Mesenchymal stem cell (in vitro differentiated cells and primary cell): ENCODE measurements around the gene ZDHHC9.

Source experiments
- DNase-seq: peaks from one replicate; pipeline ENCODE4 v3.0.0-alpha.2; 2013
- H2AFZ ChIP-seq: one replicate; pipeline ENCODE4 v1.6.1; 2013; ENCODE audit warnings: low read depth, mild to moderate bottlenecking, control low read depth, inconsistent platforms, low read length, moderate library complexity
- H2AK5ac ChIP-seq: 2 replicates; pipeline ENCODE4 v1.6.1; 2013; ENCODE audit warnings: low read length, moderate library complexity, mild to moderate bottlenecking, inconsistent platforms; ENCODE audit not compliant: severe bottlenecking
- H2BK120ac ChIP-seq: one replicate; pipeline ENCODE4 v1.6.1; 2013; ENCODE audit warnings: low read depth, mild to moderate bottlenecking, inconsistent platforms, low read length, moderate library complexity
- H2BK12ac ChIP-seq, 2 experiments: one replicate each; pipeline ENCODE4 v1.6.1; 2013; ENCODE audit warnings: inconsistent platforms in 2 of 2, low read length in 2 of 2, mild to moderate bottlenecking in 2 of 2, moderate library complexity in 2 of 2, control low read depth in 1 of 2
- H2BK15ac ChIP-seq: one replicate; pipeline ENCODE4 v1.6.1; 2013; ENCODE audit warnings: mild to moderate bottlenecking, low read depth, inconsistent platforms; ENCODE audit not compliant: poor library complexity, severe bottlenecking
- H2BK5ac ChIP-seq: 2 replicates; pipeline ENCODE4 v1.6.1; 2013; ENCODE audit warnings: low read depth, mild to moderate bottlenecking, low read length, control low read depth, inconsistent platforms; ENCODE audit not compliant: poor library complexity, severe bottlenecking
- H3K14ac ChIP-seq, 2 experiments: one replicate each; pipeline ENCODE4 v1.6.1; 2013; ENCODE audit warnings: inconsistent platforms in 2 of 2, low read length in 2 of 2, control low read depth in 1 of 2, mild to moderate bottlenecking in 1 of 2, moderate library complexity in 1 of 2
- H3K18ac ChIP-seq, 2 experiments: one replicate each; pipeline ENCODE4 v1.6.1; 2013; ENCODE audit warnings: inconsistent platforms in 2 of 2, low read length in 2 of 2, control low read depth in 1 of 2, low read depth in 1 of 2, mild to moderate bottlenecking in 1 of 2
- H3K23ac ChIP-seq, 2 experiments: one replicate each; pipeline ENCODE4 v1.6.1; 2013; ENCODE audit warnings: inconsistent platforms in 2 of 2, low read length in 2 of 2, mild to moderate bottlenecking in 2 of 2, moderate library complexity in 2 of 2, control low read depth in 1 of 2
- H3K27ac ChIP-seq: 2 replicates; pipeline ENCODE4 v1.5.1; 2013; ENCODE audit warnings: mild to moderate bottlenecking, moderate library complexity, low read length, control low read depth, inconsistent platforms; ENCODE audit not compliant: poor library complexity, severe bottlenecking
- H3K27me3 ChIP-seq, 2 experiments: 2 replicates each; pipeline versions ENCODE4 v1.6.1 to v1.7.0; 2013; ENCODE audit warnings: low read length in 2 of 2, mild to moderate bottlenecking in 2 of 2, moderate library complexity in 2 of 2, control low read depth in 1 of 2, inconsistent platforms in 1 of 2; ENCODE audit not compliant: control insufficient read depth in 1 of 2, insufficient read depth in 1 of 2
- H3K36me3 ChIP-seq, 2 experiments: 2 replicates each; pipeline versions ENCODE4 v1.6.1 to v1.7.0; 2013; ENCODE audit warnings: low read length in 2 of 2, control low read depth in 1 of 2, inconsistent platforms in 1 of 2, low read depth in 1 of 2, mild to moderate bottlenecking in 1 of 2; ENCODE audit not compliant: insufficient read depth in 2 of 2, control insufficient read depth in 1 of 2
- H3K4ac ChIP-seq, 2 experiments: one replicate each; pipeline ENCODE4 v1.6.1; 2013; ENCODE audit warnings: inconsistent platforms in 2 of 2, low read length in 2 of 2, mild to moderate bottlenecking in 2 of 2, moderate library complexity in 2 of 2, control low read depth in 1 of 2, low read depth in 1 of 2
- H3K4me1 ChIP-seq: 2 replicates; pipeline ENCODE4 v1.6.1; 2013; ENCODE audit warnings: low read depth, low read length, control low read depth; ENCODE audit not compliant: control insufficient read depth, insufficient read depth
- H3K4me2 ChIP-seq: 2 replicates; pipeline ENCODE4 v1.6.1; 2013; ENCODE audit warnings: low read length, mild to moderate bottlenecking, inconsistent platforms; ENCODE audit not compliant: poor library complexity, severe bottlenecking
- H3K4me3 ChIP-seq, 2 experiments: 2 replicates each; pipeline versions ENCODE4 v1.5.1 to v1.7.0; 2013; ENCODE audit warnings: low read length in 2 of 2, mild to moderate bottlenecking in 2 of 2, control low read depth in 1 of 2, low read depth in 1 of 2; ENCODE audit not compliant: insufficient read depth in 1 of 2
- H3K79me1 ChIP-seq: replicated peaks from 2 replicates; pipeline ENCODE4 v1.6.1; 2013; ENCODE audit warnings: mild to moderate bottlenecking, control low read depth, low read length, inconsistent platforms; ENCODE audit not compliant: poor library complexity, severe bottlenecking
- H3K9ac ChIP-seq: 2 replicates; pipeline ENCODE4 v1.7.0; 2013; ENCODE audit warnings: mild to moderate bottlenecking, low read length, moderate library complexity
- H3K9me3 ChIP-seq: 2 replicates; pipeline ENCODE4 v1.7.0; 2013; ENCODE audit warnings: mild to moderate bottlenecking, low read length; ENCODE audit not compliant: control insufficient read depth
- H4K8ac ChIP-seq: one replicate; pipeline ENCODE4 v1.6.1; 2013; ENCODE audit warnings: inconsistent platforms, mild to moderate bottlenecking, low read length, moderate library complexity
- H4K91ac ChIP-seq: one replicate; pipeline ENCODE4 v1.6.1; 2013; ENCODE audit warnings: mild to moderate bottlenecking, low read length, inconsistent platforms
- WGBS: methylation state at CpG from one replicate; pipeline ENCODE4 v1.1.7; 2013; ENCODE audit warnings: mixed read lengths; 5-methylcytosine and 5-hydroxymethylcytosine counted together

Gene ZDHHC9

GRCh38 chrX:129790808-129791207, 52.9 kb downstream of the ZDHHC9 start:
- no peak for DNase-seq
- H4K91ac ChIP-seq = no peak overlapping the region
- no peak overlapping the region for H3K23ac ChIP-seq
- H3K4ac ChIP-seq = no peak overlapping the region
- H2BK12ac ChIP-seq = no peak overlapping the region
- no peak overlapping the region for H3K14ac ChIP-seq
- no peak overlapping the region for H3K4me3 ChIP-seq
- no peak overlapping the region for H2AK5ac ChIP-seq
- H3K18ac ChIP-seq = no peak overlapping the region
- no peak overlapping the region for H2BK120ac ChIP-seq
- peaks cover 0 to 27% of the 10 kb centered on the region in 2 experiments for H3K27me3 ChIP-seq
- H2AFZ ChIP-seq = no peak overlapping the region
- no peak overlapping the region for H3K27ac ChIP-seq
- no peaks in the 10 kb centered on the region for H3K4me1 ChIP-seq
- peaks cover 0 to 5% of the 10 kb centered on the region in 2 experiments for H3K36me3 ChIP-seq
- H3K4me2 ChIP-seq = no peak overlapping the region
- H3K9me3 ChIP-seq = no peaks in the 10 kb centered on the region
- no peak overlapping the region for H4K8ac ChIP-seq
- H2BK5ac ChIP-seq = no peak overlapping the region
- H3K9ac ChIP-seq = no peak overlapping the region
- H2BK15ac ChIP-seq = no peak overlapping the region
- 92% methylated on average over 5 of the region's 9 CpGs for WGBS
- no peaks in the 10 kb centered on the region for H3K79me1 ChIP-seq

DNA sequence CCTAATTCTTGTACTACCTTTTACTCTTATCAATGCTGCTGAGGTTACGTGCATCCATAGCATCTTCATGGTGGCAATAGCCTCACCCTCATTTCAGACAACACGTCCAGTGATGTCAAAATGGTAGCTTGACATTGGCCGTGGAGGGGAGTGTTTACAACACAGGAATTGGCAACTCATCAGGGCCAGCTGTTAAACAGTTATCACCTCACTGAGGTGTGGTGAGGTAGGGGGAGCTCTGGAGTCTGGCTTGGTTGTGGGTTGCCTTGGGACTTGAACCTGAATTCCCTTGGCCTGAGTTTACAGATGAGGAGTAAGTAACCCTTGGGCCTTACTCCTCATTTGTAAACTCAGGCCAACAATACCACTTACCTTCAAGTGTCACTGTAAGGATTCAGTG, 53.5 kb downstream of the ZDHHC9 start:
- H4K91ac ChIP-seq = no peak overlapping the region
- 71% methylated on average over 1 of the region's 3 CpGs for WGBS
- H3K27me3 ChIP-seq = peaks cover 0 to 30% of the 10 kb centered on the region in 2 experiments
- H2BK12ac ChIP-seq = no peak overlapping the region
- H3K4me2 ChIP-seq = no peak overlapping the region
- no peak for DNase-seq
- peaks cover 0 to 5% of the 10 kb centered on the region in 2 experiments for H3K36me3 ChIP-seq
- H2BK120ac ChIP-seq = no peak overlapping the region
- no peak overlapping the region for H2BK5ac ChIP-seq
- no peak overlapping the region for H2BK15ac ChIP-seq
- no peak overlapping the region for H2AFZ ChIP-seq
- H2AK5ac ChIP-seq = no peak overlapping the region
- H3K23ac ChIP-seq = no peak overlapping the region
- no peak overlapping the region for H3K4ac ChIP-seq
- no peaks in the 10 kb centered on the region for H3K79me1 ChIP-seq
- no peak overlapping the region for H3K4me3 ChIP-seq
- H3K9me3 ChIP-seq = no peaks in the 10 kb centered on the region
- no peak overlapping the region for H4K8ac ChIP-seq
- no peak overlapping the region for H3K9ac ChIP-seq
- no peak overlapping the region for H3K18ac ChIP-seq
- H3K27ac ChIP-seq = no peak overlapping the region
- H3K14ac ChIP-seq = no peak overlapping the region
- no peaks in the 10 kb centered on the region for H3K4me1 ChIP-seq

- H3K23ac ChIP-seq = no peak overlapping the region
- no peak overlapping the region for H3K4ac ChIP-seq
- H2AFZ ChIP-seq = no peak overlapping the region
- H3K14ac ChIP-seq = no peak overlapping the region
- H3K9me3 ChIP-seq = no peaks in the 10 kb centered on the region
- no peak overlapping the region for H3K4me3 ChIP-seq
- DNase-seq = no peak
- 85% methylated on average over 4 of the region's 6 CpGs for WGBS
- no peaks in the 10 kb centered on the region for H3K4me1 ChIP-seq
- no peak overlapping the region for H2BK12ac ChIP-seq
- no peak overlapping the region for H2BK5ac ChIP-seq
- H4K91ac ChIP-seq = no peak overlapping the region
- no peak overlapping the region for H2BK120ac ChIP-seq
- H3K4me2 ChIP-seq = no peak overlapping the region
- peaks cover 0 to 1% of the 10 kb centered on the region in 2 experiments for H3K36me3 ChIP-seq
- no peak overlapping the region for H2AK5ac ChIP-seq
- H2BK15ac ChIP-seq = no peak overlapping the region
- H4K8ac ChIP-seq = no peak overlapping the region
- H3K27me3 ChIP-seq = peaks cover 0 to 28% of the 10 kb centered on the region in 2 experiments
- no peak overlapping the region for H3K27ac ChIP-seq
- H3K18ac ChIP-seq = no peak overlapping the region
- H3K79me1 ChIP-seq = no peaks in the 10 kb centered on the region
- no peak overlapping the region for H3K9ac ChIP-seq
Measured at GRCh38 chrX:129788527-129788926, 55.2 kb downstream of the ZDHHC9 start.

GRCh38 chrX:129787336-129788055, 56.2 kb downstream of the ZDHHC9 start:
- Histone ChIP-seq H3K23ac (no peak overlapping the region), H3K4me1 (no peaks in the 10 kb centered on the region), H3K14ac (no peak overlapping the region), H3K18ac (no peak overlapping the region), H2BK15ac (no peak overlapping the region), H3K36me3 (no peaks in the 10 kb centered on the region), H3K27me3 (peaks cover 0 to 38% of the 10 kb centered on the region in 2 experiments), H3K79me1 (no peaks in the 10 kb centered on the region), H3K9me3 (no peaks in the 10 kb centered on the region), H3K4me3 (no peak overlapping the region), H2BK12ac (no peak overlapping the region), H4K8ac (no peak overlapping the region), H2BK120ac (no peak overlapping the region), H3K4me2 (no peak overlapping the region), H2BK5ac (no peak overlapping the region), H3K4ac (no peak overlapping the region), H4K91ac (no peak overlapping the region), H3K9ac (no peak overlapping the region), H3K27ac (no peak overlapping the region), H2AK5ac (no peak overlapping the region), H2AFZ (no peak overlapping the region)
- DNase-seq = no peak
- WGBS = 94% methylated on average over 2 of the region's 11 CpGs
